Gastrocnemius medialis (tissue), 4 donors: ENCODE measurements around the gene CD209.

Source experiments
- CTCF ChIP-seq, 5 experiments: fragments of 450-650 bp in 3 of 5; fragments of 200-600 bp in 2 of 5; sonication (generic) in 2 of 5; IDR thresholded peaks in 4 of 5; conservative IDR thresholded peaks in 1 of 5; 1 replicate in 4 of 5; 2 replicates in 1 of 5; pipeline ENCODE4 v1.5.1; 2016 to 2019; ENCODE audit warnings: antibody characterized with exemption in 5 of 5, mild to moderate bottlenecking in 3 of 5, moderate library complexity in 3 of 5
- POLR2A ChIP-seq, 2 donors: fragments of 450-650 bp; IDR thresholded peaks; one replicate each; pipeline ENCODE4 v1.6.1; 2017; ENCODE audit warnings: antibody characterized with exemption in 2 of 2, mild to moderate bottlenecking in 2 of 2, moderate library complexity in 2 of 2

- no peak for TF ChIP-seq CTCF (IDR thresholded peaks at IDR 0.05 in 4 of 5, conservative IDR thresholded peaks at IDR 0.05 in 1 of 5)
- TF ChIP-seq POLR2A (IDR thresholded peaks at IDR 0.05) = no peak
Observed at GRCh38 chr19:7784856-7785255, 37.5 kb upstream of the CD209 start.
